ENCODE data around the gene KCND1. TPM values are rescaled to one million over a fixed set of nuclear protein-coding genes. Genes with fewer than 3 reads are reported as not detected.

KCND1 gene
- polyA plus RNA-seq, 3 donors, result 4.9 TPM; not detected in 2

GRCh38 chrX:48968377-48968776 is 3.3 kb downstream of the KCND1 start:
- H4K20me1 ChIP-seq (ENCODE audit: insufficient read depth, low read length), result peaks cover 5% of the 10 kb centered on the region
- Mint-ChIP-seq H3K36me3 (peaks cover 2 to 5% of the 10 kb centered on the region in 2 donors), H3K4me3 (no peak overlapping the region), H3K27ac (no peak overlapping the region), H3K27me3 (ENCODE audit: low read depth in 3 of 3) (peaks cover 2 to 19% (median 14%) of the 10 kb centered on the region in 3 donors), H3K4me1 (peaks cover 9% of the 10 kb centered on the region), H3K9me3 (no peaks in the 10 kb centered on the region)
- WGBS (ENCODE audit: insufficient coverage), result no CpG with 5 or more reads among the region's 1 CpG
- H2AFZ ChIP-seq (ENCODE audit: insufficient read depth, low read depth, low read length, poor library complexity, severe bottlenecking), result no peak overlapping the region
- no peak overlapping the region for H3K4me2 ChIP-seq (replicated peaks; ENCODE audit: extremely low read depth, low read length, poor library complexity, severe bottlenecking)
- peaks cover 0 to 8% of the 10 kb centered on the region in 2 donors for H3K27me3 ChIP-seq (ENCODE audit: control insufficient read depth in 2 of 2, insufficient read depth in 2 of 2, low read length in 2 of 2)
- no peak for DNase-seq
- peaks cover 0 to under 1% of the 10 kb centered on the region in 2 donors for H3K36me3 ChIP-seq (replicated peaks in 1 of 2; ENCODE audit: control insufficient read depth in 1 of 2, insufficient read depth in 2 of 2, low read length in 2 of 2)
- no peaks in the 10 kb centered on the region for H3K79me2 ChIP-seq (ENCODE audit: insufficient read depth, low read length)
- H3K4me1 ChIP-seq (ENCODE audit: control insufficient read depth in 1 of 2, insufficient read depth in 2 of 2, low read length in 2 of 2), result peaks cover 10 to 11% of the 10 kb centered on the region in 2 donors
- no peak overlapping the region for H3K27ac ChIP-seq (ENCODE audit: low read depth in 1 of 2, low read length in 2 of 2)
- TF ChIP-seq, protein P1, sequence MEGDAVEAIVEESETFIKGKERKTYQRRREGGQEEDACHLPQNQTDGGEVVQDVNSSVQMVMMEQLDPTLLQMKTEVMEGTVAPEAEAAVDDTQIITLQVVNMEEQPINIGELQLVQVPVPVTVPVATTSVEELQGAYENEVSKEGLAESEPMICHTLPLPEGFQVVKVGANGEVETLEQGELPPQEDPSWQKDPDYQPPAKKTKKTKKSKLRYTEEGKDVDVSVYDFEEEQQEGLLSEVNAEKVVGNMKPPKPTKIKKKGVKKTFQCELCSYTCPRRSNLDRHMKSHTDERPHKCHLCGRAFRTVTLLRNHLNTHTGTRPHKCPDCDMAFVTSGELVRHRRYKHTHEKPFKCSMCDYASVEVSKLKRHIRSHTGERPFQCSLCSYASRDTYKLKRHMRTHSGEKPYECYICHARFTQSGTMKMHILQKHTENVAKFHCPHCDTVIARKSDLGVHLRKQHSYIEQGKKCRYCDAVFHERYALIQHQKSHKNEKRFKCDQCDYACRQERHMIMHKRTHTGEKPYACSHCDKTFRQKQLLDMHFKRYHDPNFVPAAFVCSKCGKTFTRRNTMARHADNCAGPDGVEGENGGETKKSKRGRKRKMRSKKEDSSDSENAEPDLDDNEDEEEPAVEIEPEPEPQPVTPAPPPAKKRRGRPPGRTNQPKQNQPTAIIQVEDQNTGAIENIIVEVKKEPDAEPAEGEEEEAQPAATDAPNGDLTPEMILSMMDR (IDR thresholded peaks at IDR 0.05), result no peak
- intact Hi-C loops (cut with micrococcal nuclease), result loop anchor here in 1 of 2 donors (10.0 kb wide), 1 partner anchor 66 kb away; no protein-coding TSS in a partner anchor
- H3K4me3 ChIP-seq (replicated peaks in 1 of 3; ENCODE audit: low read depth in 2 of 3, low read length in 3 of 3), result no peak overlapping the region
- no peak overlapping the region for H3K9ac ChIP-seq (ENCODE audit: insufficient read depth, low read length, poor library complexity, severe bottlenecking)
- H3K9me3 ChIP-seq (replicated peaks in 1 of 2; ENCODE audit: control insufficient read depth in 1 of 2, insufficient read depth in 1 of 2, low read length in 2 of 2), result no peaks in the 10 kb centered on the region

DNA sequence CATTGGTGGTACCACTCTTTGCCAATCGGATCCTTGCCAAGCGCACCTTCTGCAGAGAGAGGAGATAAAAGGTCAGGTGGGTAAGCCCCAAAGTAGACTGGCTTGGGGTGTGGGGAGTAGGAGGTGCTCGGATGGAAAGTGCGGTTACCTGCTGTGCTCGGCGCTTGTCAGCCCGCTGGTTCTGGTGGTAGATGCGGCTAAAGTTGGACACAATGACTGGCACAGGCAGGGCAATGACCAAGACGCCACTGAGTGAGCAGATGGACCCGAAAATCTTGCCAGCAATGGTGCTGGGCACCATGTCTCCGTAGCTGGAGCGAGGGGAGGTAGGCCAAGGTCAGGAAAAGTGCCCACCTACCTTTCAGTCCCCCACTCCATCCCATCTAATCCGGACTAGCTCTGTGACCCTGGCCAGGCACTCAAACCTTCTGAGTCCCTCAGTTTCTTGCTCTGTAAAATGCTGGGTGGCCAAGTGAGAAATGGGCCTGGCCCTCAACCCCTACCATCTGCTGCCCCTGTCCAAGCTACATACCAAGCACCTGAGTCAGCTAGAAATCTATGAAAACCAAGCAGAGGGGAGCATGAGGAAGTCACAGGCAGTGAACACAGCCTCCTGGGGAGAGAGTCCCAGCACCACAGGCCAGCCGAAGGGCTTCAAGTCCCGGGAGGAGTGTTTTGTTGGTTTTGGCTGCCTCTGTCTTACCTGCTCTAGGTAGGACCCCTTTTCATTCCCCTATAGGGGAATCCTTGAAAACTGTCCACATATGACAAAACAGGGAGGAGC is 4.7 kb downstream of the KCND1 start:
- WGBS (ENCODE audit: insufficient coverage), result 98% methylated on average over 6 of the region's 15 CpGs
- Mint-ChIP-seq H3K36me3 (peaks cover 0 to 5% of the 10 kb centered on the region in 2 donors), H3K9me3 (no peaks in the 10 kb centered on the region), H3K27me3 (ENCODE audit: low read depth in 3 of 3) (peaks cover 2 to 17% (median 16%) of the 10 kb centered on the region in 3 donors), H3K4me1 (peaks cover 3% of the 10 kb centered on the region), H3K4me3 (no peak overlapping the region), H3K27ac (peak overlapping the region in 1 of 7 donors; percentile 20)
- Histone ChIP-seq H3K4me2 (replicated peaks; ENCODE audit: extremely low read depth, low read length, poor library complexity, severe bottlenecking) (no peak overlapping the region), H3K9me3 (replicated peaks in 1 of 2; ENCODE audit: control insufficient read depth in 1 of 2, insufficient read depth in 1 of 2, low read length in 2 of 2) (no peaks in the 10 kb centered on the region), H3K79me2 (ENCODE audit: insufficient read depth, low read length) (no peaks in the 10 kb centered on the region), H3K36me3 (replicated peaks in 1 of 2; ENCODE audit: control insufficient read depth in 1 of 2, insufficient read depth in 2 of 2, low read length in 2 of 2) (no peaks in the 10 kb centered on the region), H4K20me1 (ENCODE audit: insufficient read depth, low read length) (no peaks in the 10 kb centered on the region), H3K4me1 (ENCODE audit: control insufficient read depth in 1 of 2, insufficient read depth in 2 of 2, low read length in 2 of 2) (peaks cover 7% of the 10 kb centered on the region in 2 donors), H3K4me3 (replicated peaks in 1 of 3; ENCODE audit: low read depth in 2 of 3, low read length in 3 of 3) (no peak overlapping the region), H2AFZ (ENCODE audit: insufficient read depth, low read depth, low read length, poor library complexity, severe bottlenecking) (no peak overlapping the region), H3K9ac (ENCODE audit: insufficient read depth, low read length, poor library complexity, severe bottlenecking) (no peak overlapping the region), H3K27me3 (ENCODE audit: control insufficient read depth in 2 of 2, insufficient read depth in 2 of 2, low read length in 2 of 2) (peaks cover 0 to 8% of the 10 kb centered on the region in 2 donors), H3K27ac (ENCODE audit: low read depth in 1 of 2, low read length in 2 of 2) (no peak overlapping the region)
- TF ChIP-seq, protein P1 (IDR thresholded peaks at IDR 0.05), result no peak
- intact Hi-C loops (cut with micrococcal nuclease), result loop anchor here in 1 of 2 donors (10.0 kb wide), 1 partner anchor 68 kb away; no protein-coding TSS in a partner anchor
- DNase-seq, result no peak
